ENCODE measurements around the gene AARS1. TPM values are rescaled to one million over a fixed set of nuclear protein-coding genes. Genes with fewer than 3 reads are reported as not detected.
A peak's percentile ranks its signal among the peaks of the same experiment; 100 is the strongest.
"Not testable (repeated sequence)": the region's sequence is repeated elsewhere in the genome, so short reads cannot be mapped to it uniquely, and the experiment has no call there.

Gene AARS1
- total RNA-seq, 2 experiments from 2014 or later: 10.3 to 11.1 TPM

DNA sequence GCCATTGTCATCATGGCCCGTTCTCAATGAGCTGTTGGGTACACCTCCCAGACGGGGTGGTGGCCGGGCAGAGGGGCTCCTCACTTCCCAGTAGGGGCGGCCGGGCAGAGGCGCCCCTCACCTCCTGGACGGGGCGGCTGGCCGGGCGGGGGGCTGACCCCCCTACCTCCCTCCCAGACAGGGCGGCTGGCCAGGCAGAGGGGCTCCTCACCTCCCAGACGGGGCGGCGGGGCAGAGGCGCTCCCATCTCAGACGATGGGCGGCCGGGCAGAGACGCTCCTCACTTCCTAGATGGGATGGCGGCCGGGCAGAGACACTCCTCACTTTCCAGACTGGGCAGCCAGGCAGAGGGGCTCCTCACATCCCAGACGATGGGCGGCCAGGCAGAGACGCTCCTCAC lies 64.7 kb downstream of the AARS1 start:
- H3K4me1 Mint-ChIP-seq (ENCODE audit: low read depth); H3K9me3 Mint-ChIP-seq; H3K27me3 ChIP-seq (ENCODE audit: control insufficient read depth in 1 of 2, insufficient read depth in 2 of 2, low read length in 2 of 2); CTCF ChIA-PET; H3K4me3 Mint-ChIP-seq; H3K27ac Mint-ChIP-seq; intact Hi-C loops (cut with DNase I, micrococcal nuclease); DNase-seq; H3K27me3 Mint-ChIP-seq; H3K4me3 ChIP-seq (ENCODE audit: low read length); POLR2A ChIA-PET; H3K9me3 ChIP-seq (ENCODE audit: control insufficient read depth in 1 of 2, insufficient read depth in 1 of 2, low read length in 2 of 2); ATAC-seq (ENCODE audit: poor library complexity); H3K27ac ChIP-seq (ENCODE audit: low read depth in 1 of 2, low read length in 2 of 2); H3K4me1 ChIP-seq (ENCODE audit: insufficient read depth, low read length): not testable (repeated sequence)
- peaks cover 18% of the 10 kb centered on the region for H3K36me3 ChIP-seq (ENCODE audit: insufficient read depth, low read length)
- peaks cover 70% of the 10 kb centered on the region for H3K36me3 Mint-ChIP-seq (ENCODE audit: low read depth)

DNA sequence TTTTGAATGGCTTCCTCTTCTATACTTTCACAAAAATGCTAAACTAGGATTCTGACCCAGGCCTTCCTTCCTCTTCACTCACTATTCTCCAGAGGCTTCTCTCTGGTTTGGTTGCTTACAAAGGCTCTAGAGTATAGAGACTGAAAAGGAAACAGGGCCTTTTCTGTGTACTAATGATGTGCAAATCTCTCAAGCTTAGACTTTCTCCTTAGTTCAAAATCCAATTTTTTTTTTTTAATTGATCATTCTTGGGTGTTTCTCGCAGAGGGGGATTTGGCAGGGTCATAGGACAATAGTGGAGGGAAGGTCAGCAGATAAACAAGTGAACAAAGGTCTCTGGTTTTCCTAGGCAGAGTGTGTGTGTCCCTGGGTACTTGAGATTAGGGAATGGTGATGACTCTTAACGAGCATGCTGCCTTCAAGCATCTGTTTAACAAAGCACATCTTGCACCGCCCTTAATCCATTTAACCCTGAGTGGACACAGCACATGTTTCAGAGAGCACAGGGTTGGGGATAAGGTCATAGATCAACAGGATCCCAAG lies 65.3 kb downstream of the AARS1 start:
- H3K27me3 Mint-ChIP-seq; H3K9me3 Mint-ChIP-seq; H3K9me3 ChIP-seq (ENCODE audit: control insufficient read depth in 1 of 2, insufficient read depth in 1 of 2, low read length in 2 of 2); H3K27me3 ChIP-seq (ENCODE audit: control insufficient read depth in 1 of 2, insufficient read depth in 2 of 2, low read length in 2 of 2); H3K27ac Mint-ChIP-seq; POLR2A ChIA-PET; H3K27ac ChIP-seq (ENCODE audit: low read depth in 1 of 2, low read length in 2 of 2); CTCF ChIA-PET; H3K4me1 Mint-ChIP-seq (ENCODE audit: low read depth); H3K4me1 ChIP-seq (ENCODE audit: insufficient read depth, low read length); H3K4me3 Mint-ChIP-seq; ATAC-seq (ENCODE audit: poor library complexity); H3K4me3 ChIP-seq (ENCODE audit: low read length); DNase-seq; intact Hi-C loops (cut with DNase I, micrococcal nuclease): not testable (repeated sequence)
- peaks cover 21% of the 10 kb centered on the region for H3K36me3 ChIP-seq (ENCODE audit: insufficient read depth, low read length)
- H3K36me3 Mint-ChIP-seq (ENCODE audit: low read depth): peaks cover 73% of the 10 kb centered on the region

DNA sequence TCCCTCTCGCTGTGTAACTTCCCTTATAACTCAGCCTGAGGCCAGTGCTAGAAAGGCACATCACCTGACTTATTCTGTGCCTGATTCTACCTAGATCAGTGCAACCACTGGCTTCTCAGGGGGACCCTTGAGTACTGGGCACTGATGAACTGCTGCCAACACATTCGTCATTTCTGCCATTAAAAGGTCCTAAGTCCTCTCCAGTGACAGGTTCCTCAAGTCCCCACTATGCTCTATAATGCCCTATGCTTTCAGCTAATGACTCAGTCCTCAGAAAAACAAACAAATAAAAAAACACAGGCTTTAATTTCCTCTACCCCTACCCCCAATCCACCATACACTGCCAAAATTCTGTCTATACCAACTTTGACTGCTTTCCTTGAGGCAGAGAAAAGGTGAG lies 66.1 kb downstream of the AARS1 start:
- not testable (repeated sequence) for H3K27me3 Mint-ChIP-seq

DNA sequence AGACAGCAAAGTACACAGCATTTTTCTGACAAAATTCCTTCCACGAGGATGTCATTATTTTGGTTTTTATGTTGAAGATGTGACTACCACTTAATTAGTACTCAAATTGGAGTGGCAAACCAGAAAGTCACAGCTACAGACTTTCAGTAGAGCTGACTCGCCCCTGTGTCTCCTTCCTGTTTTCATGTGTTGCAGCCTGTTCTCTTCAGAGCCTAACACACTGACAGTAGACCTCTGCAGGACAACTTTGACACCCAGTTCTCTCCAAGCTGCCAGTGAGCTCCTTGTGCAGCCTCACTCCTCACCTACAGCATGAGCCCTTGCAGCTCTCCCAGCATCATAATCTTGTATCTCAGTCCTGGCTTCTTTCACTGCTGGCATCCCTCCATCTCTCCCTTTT lies 66.7 kb downstream of the AARS1 start:
- H3K9me3 ChIP-seq (ENCODE audit: control insufficient read depth in 1 of 2, insufficient read depth in 1 of 2, low read length in 2 of 2); H3K27ac ChIP-seq (ENCODE audit: low read depth in 1 of 2, low read length in 2 of 2); H3K27me3 ChIP-seq (ENCODE audit: control insufficient read depth in 1 of 2, insufficient read depth in 2 of 2, low read length in 2 of 2); intact Hi-C loops (cut with DNase I, micrococcal nuclease); H3K4me3 ChIP-seq (ENCODE audit: low read length); H3K4me1 ChIP-seq (ENCODE audit: insufficient read depth, low read length); H3K4me3 Mint-ChIP-seq; H3K27ac Mint-ChIP-seq; H3K27me3 Mint-ChIP-seq; H3K4me1 Mint-ChIP-seq (ENCODE audit: low read depth); POLR2A ChIA-PET; CTCF ChIA-PET; H3K9me3 Mint-ChIP-seq; ATAC-seq (ENCODE audit: poor library complexity); DNase-seq: not testable (repeated sequence)
- peaks cover 16% of the 10 kb centered on the region for H3K36me3 ChIP-seq (ENCODE audit: insufficient read depth, low read length)
- H3K36me3 Mint-ChIP-seq (ENCODE audit: low read depth): peaks cover 64% of the 10 kb centered on the region

More for the DNA sequence above, 66.1 kb downstream of the AARS1 start:
- H3K4me3 ChIP-seq (ENCODE audit: low read length); intact Hi-C loops (cut with DNase I, micrococcal nuclease); H3K4me3 Mint-ChIP-seq; DNase-seq; CTCF ChIA-PET; H3K4me1 ChIP-seq (ENCODE audit: insufficient read depth, low read length); H3K9me3 Mint-ChIP-seq; H3K9me3 ChIP-seq (ENCODE audit: control insufficient read depth in 1 of 2, insufficient read depth in 1 of 2, low read length in 2 of 2); POLR2A ChIA-PET; H3K27ac ChIP-seq (ENCODE audit: low read depth in 1 of 2, low read length in 2 of 2); ATAC-seq (ENCODE audit: poor library complexity); H3K27me3 ChIP-seq (ENCODE audit: control insufficient read depth in 1 of 2, insufficient read depth in 2 of 2, low read length in 2 of 2); H3K4me1 Mint-ChIP-seq (ENCODE audit: low read depth): not testable (repeated sequence)
- Mint-ChIP-seq H3K36me3 (ENCODE audit: low read depth) (peaks cover 69% of the 10 kb centered on the region), H3K27ac (peak overlapping the region; percentile 30)
- H3K36me3 ChIP-seq (ENCODE audit: insufficient read depth, low read length): peaks cover 18% of the 10 kb centered on the region

DNA sequence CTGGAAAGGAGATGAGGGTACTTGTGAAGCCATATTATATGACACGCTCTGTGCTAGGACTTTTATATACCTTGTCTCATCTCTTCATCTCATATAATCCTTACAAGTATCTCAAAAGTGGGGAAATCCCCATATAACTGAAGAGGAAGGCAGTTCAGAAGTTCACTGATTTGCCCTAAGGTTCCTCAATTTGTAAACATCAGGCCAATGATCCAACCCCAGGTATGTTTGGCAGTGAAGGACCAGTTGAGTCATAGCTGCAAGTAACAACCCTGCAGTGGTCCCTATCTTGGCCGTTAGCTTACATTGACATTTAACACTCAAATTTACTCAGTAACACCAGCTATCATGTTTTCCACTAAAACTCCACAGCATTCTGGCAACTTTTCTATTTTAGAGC lies 70.7 kb downstream of the AARS1 start:
- H3K27me3 Mint-ChIP-seq; intact Hi-C loops (cut with DNase I, micrococcal nuclease); H3K4me3 Mint-ChIP-seq; H3K4me1 ChIP-seq (ENCODE audit: insufficient read depth, low read length); H3K27ac Mint-ChIP-seq; H3K36me3 ChIP-seq (ENCODE audit: insufficient read depth, low read length); H3K27ac ChIP-seq (ENCODE audit: low read depth in 1 of 2, low read length in 2 of 2); H3K9me3 ChIP-seq (ENCODE audit: control insufficient read depth in 1 of 2, insufficient read depth in 1 of 2, low read length in 2 of 2); H3K9me3 Mint-ChIP-seq; H3K4me3 ChIP-seq (ENCODE audit: low read length); ATAC-seq (ENCODE audit: poor library complexity); DNase-seq; H3K27me3 ChIP-seq (ENCODE audit: control insufficient read depth in 1 of 2, insufficient read depth in 2 of 2, low read length in 2 of 2); POLR2A ChIA-PET; CTCF ChIA-PET; H3K4me1 Mint-ChIP-seq (ENCODE audit: low read depth): not testable (repeated sequence)
- peaks cover 53% of the 10 kb centered on the region for H3K36me3 Mint-ChIP-seq (ENCODE audit: low read depth)

DNA sequence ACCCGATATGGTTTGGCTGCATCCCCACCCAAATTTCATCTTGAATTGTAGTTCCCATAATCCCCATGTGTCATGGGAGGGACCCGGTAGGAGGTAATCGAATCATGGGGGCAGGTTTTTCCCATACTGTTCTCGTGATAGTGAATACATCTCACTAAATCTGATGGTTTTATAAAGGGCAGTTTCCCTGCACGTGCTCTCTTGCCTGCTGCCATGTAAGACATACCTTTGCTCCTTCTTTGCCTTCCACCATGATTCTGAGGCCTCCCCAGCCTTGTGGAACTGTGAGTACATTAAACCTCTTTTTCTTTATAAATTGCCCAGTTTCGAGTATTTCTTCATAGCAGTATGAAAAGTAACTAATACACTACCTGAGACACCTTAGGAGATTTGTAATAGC lies 82.9 kb downstream of the AARS1 start:
- DNase-seq; H3K4me1 ChIP-seq (ENCODE audit: insufficient read depth, low read length); H3K27ac ChIP-seq (ENCODE audit: low read depth in 1 of 2, low read length in 2 of 2); CTCF ChIA-PET; H3K9me3 ChIP-seq (ENCODE audit: control insufficient read depth in 1 of 2, insufficient read depth in 1 of 2, low read length in 2 of 2); H3K27me3 ChIP-seq (ENCODE audit: control insufficient read depth in 1 of 2, insufficient read depth in 2 of 2, low read length in 2 of 2); intact Hi-C loops (cut with DNase I, micrococcal nuclease); ATAC-seq (ENCODE audit: poor library complexity); H3K36me3 ChIP-seq (ENCODE audit: insufficient read depth, low read length); POLR2A ChIA-PET; H3K4me3 Mint-ChIP-seq; H3K9me3 Mint-ChIP-seq; H3K27me3 Mint-ChIP-seq; H3K4me1 Mint-ChIP-seq (ENCODE audit: low read depth); H3K4me3 ChIP-seq (ENCODE audit: low read length); H3K27ac Mint-ChIP-seq: not testable (repeated sequence)
- H3K36me3 Mint-ChIP-seq (ENCODE audit: low read depth): peaks cover 37% of the 10 kb centered on the region

DNA sequence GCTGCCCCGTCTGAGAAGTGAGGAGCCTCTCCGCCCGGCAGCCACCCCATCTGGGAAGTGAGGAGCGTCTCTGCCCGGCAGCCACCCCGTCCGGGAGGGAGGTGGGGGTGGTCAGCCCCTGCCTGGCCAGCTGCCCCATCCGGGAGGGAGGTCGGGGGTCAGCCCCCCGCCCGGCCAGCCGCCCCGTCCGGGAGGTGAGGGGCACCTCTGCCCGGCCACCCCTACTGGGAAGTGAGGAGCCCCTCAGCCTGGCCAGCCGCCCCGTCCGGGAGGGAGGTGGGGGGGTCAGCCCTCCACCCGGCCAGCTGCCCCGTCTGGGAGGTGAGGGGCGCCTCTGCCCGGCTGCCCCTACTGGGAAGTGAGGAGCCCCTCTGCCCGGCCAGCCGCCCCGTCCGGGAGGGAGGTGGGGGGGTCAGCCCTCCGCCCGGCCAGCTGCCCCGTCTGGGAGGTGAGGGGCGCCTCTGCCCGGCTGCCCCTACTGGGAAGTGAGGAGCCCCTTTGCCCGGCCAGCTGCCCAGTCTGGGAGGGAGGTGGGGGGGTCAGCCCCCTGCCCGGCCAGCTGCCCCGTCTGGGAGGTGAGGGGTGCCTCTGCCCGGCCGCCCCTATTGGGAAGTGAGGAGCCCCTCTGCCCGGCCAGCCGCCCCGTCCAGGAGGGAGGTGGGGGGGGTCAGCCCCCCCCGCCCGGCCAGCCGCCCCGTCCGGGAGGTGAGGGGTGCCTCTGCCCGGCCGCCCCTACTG lies 84.5 kb downstream of the AARS1 start:
- H3K27ac ChIP-seq (ENCODE audit: low read depth in 1 of 2, low read length in 2 of 2); H3K4me3 ChIP-seq (ENCODE audit: low read length); CTCF ChIA-PET; H3K9me3 Mint-ChIP-seq; DNase-seq; H3K9me3 ChIP-seq (ENCODE audit: control insufficient read depth in 1 of 2, insufficient read depth in 1 of 2, low read length in 2 of 2); ATAC-seq (ENCODE audit: poor library complexity); POLR2A ChIA-PET; intact Hi-C loops (cut with DNase I, micrococcal nuclease); H3K4me1 Mint-ChIP-seq (ENCODE audit: low read depth); H3K27me3 Mint-ChIP-seq; H3K36me3 ChIP-seq (ENCODE audit: insufficient read depth, low read length); H3K27ac Mint-ChIP-seq; H3K4me1 ChIP-seq (ENCODE audit: insufficient read depth, low read length); H3K27me3 ChIP-seq (ENCODE audit: control insufficient read depth in 1 of 2, insufficient read depth in 2 of 2, low read length in 2 of 2); H3K4me3 Mint-ChIP-seq: not testable (repeated sequence)
- H3K36me3 Mint-ChIP-seq (ENCODE audit: low read depth): peaks cover 25% of the 10 kb centered on the region

Data from CD4-positive, alpha-beta T cell (primary cell).